Measurements from ENCODE around the gene ADGRG6. TPM values are rescaled to one million over a fixed set of nuclear protein-coding genes. Genes with fewer than 3 reads are reported as not detected.

ADGRG6 gene
- total RNA-seq, 2 experiments from 2014 or later: 0.26 to 0.43 TPM

DNA sequence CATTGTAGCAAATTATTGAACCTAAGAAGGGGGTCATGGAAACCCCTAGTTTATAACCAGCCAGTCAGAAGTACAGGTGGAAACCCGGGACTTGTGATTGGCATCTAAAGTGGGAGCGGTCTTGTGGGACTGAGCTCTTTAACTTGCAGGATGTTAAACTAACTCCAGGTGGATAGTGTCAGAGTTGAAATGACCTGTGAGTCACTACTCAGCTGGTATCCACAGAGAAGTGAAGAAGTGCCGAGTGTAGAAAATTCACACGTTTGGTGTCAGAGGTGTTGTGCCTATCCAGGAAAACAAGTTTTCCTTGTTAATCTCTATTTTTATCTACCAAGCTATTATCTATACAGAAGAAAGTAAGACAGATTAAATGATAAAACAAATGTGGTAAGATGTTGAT, 179.7 kb downstream of the ADGRG6 start:
- H3K27me3 Mint-ChIP-seq: no peaks in the 10 kb centered on the region
- peaks cover 5% of the 10 kb centered on the region for H3K9me3 Mint-ChIP-seq (ENCODE audit: low read depth)
- ChIA-PET CTCF (interaction anchor here (1.8 kb wide), 1 partner anchor 70 kb away, joined by 8 read pairs; no protein-coding TSS in a partner anchor), POLR2A (no interaction called here)
- H3K4me3 Mint-ChIP-seq: no peak overlapping the region
- intact Hi-C loops (cut with DNase I, micrococcal nuclease): no loop called here
- ATAC-seq: no peak
- H3K4me1 Mint-ChIP-seq: peaks cover 3% of the 10 kb centered on the region
- DNase-seq: no peak
- H3K36me3 Mint-ChIP-seq (ENCODE audit: low read depth): peaks cover 2% of the 10 kb centered on the region
- H3K27ac Mint-ChIP-seq: no peak overlapping the region

- Mint-ChIP-seq H3K27me3 (no peaks in the 10 kb centered on the region), H3K27ac (no peak overlapping the region), H3K4me3 (no peak overlapping the region), H3K9me3 (ENCODE audit: low read depth) (peaks cover 5% of the 10 kb centered on the region), H3K36me3 (ENCODE audit: low read depth) (peaks cover 2% of the 10 kb centered on the region), H3K4me1 (peaks cover 3% of the 10 kb centered on the region)
- POLR2A ChIA-PET: no interaction called here
- DNase-seq (no peak), ATAC-seq (no peak)
- CTCF ChIA-PET: interaction anchor here (1.8 kb wide), 1 partner anchor 69 kb away, joined by 8 read pairs; no protein-coding TSS in a partner anchor
- intact Hi-C loops (cut with DNase I, micrococcal nuclease): no loop called here
Observed at GRCh38 chr6:142482249-142482648, 180.4 kb downstream of the ADGRG6 start.

- intact Hi-C loops (cut with DNase I, micrococcal nuclease): no loop called here
- Mint-ChIP-seq H3K4me1 (peaks cover 2% of the 10 kb centered on the region), H3K9me3 (ENCODE audit: low read depth) (peaks cover 5% of the 10 kb centered on the region), H3K4me3 (no peak overlapping the region), H3K36me3 (ENCODE audit: low read depth) (peaks cover 2% of the 10 kb centered on the region), H3K27ac (no peak overlapping the region), H3K27me3 (no peaks in the 10 kb centered on the region)
- no peak for ATAC-seq
- CTCF ChIA-PET: interaction anchor here (1.1 to 1.8 kb wide), 2 partner anchors 10 to 68 kb away, joined by 3 to 8 read pairs; no protein-coding TSS in a partner anchor
- POLR2A ChIA-PET: no interaction called here
- DNase-seq: no peak
Observed at GRCh38 chr6:142482974-142483373, 181.2 kb downstream of the ADGRG6 start.

DNA sequence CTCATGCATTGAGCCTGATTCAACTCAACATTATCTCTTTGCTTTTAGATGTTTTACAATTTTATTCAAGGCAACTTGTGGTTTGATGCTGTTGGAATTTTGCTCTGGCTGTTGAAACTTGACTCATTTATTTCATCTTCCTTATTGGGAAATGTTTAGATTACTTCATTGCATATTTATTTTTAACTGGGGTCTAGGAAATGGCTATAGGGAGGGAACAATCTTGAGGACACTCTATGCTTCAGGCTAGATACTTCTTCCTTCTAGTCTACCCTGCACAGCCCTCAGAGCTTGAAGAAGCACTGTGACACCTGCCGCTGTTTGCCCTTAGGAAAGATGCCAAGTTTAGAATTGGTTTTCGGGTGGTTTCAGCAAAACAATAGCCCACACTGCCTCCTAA, 183.4 kb downstream of the ADGRG6 start:
- DNase-seq (no peak), ATAC-seq (no peak)
- Mint-ChIP-seq H3K36me3 (ENCODE audit: low read depth) (peaks cover 2% of the 10 kb centered on the region), H3K4me1 (no peaks in the 10 kb centered on the region), H3K9me3 (ENCODE audit: low read depth) (peaks cover 5% of the 10 kb centered on the region), H3K27ac (no peak overlapping the region), H3K4me3 (no peak overlapping the region), H3K27me3 (peaks cover under 1% of the 10 kb centered on the region)
- ChIA-PET CTCF (interaction anchor here (0.6 to 1.7 kb wide), 4 partner anchors 10 to 85 kb away, joined by 3 to 7 read pairs (median 4); no protein-coding TSS in a partner anchor), POLR2A (no interaction called here)
- intact Hi-C loops (cut with DNase I, micrococcal nuclease): no loop called here

GRCh38 chr6:142489722-142490610, 188.2 kb downstream of the ADGRG6 start:
- CTCF ChIA-PET: no interaction called here
- POLR2A ChIA-PET: no interaction called here
- intact Hi-C loops (cut with DNase I, micrococcal nuclease): no loop called here

More at GRCh38 chr6:142489722-142490610, 188.2 kb downstream of the ADGRG6 start:
- H3K9me3 Mint-ChIP-seq (ENCODE audit: low read depth): peaks cover 2% of the 10 kb centered on the region
- no peaks in the 10 kb centered on the region for H3K4me1 Mint-ChIP-seq
- peaks cover 4% of the 10 kb centered on the region for H3K27me3 Mint-ChIP-seq
- H3K4me3 Mint-ChIP-seq: no peak overlapping the region
- DNase-seq: no peak
- no peak overlapping the region for H3K27ac Mint-ChIP-seq
- no peaks in the 10 kb centered on the region for H3K36me3 Mint-ChIP-seq (ENCODE audit: low read depth)
- ATAC-seq: no peak

Other genes starting within 250 kb of the ADGRG6 start
- gene GJE1, start 169.1 kb upstream of the ADGRG6 start, total RNA-seq: not detected
- not detected for gene NMBR, start 154.9 kb upstream of the ADGRG6 start, total RNA-seq
- 10 to 100 TPM; 55.6 to 73.9 TPM for gene VTA1, start 154.7 kb upstream of the ADGRG6 start, total RNA-seq